Neural cell (in vitro differentiated cells): Measurements from ENCODE around the gene COL15A1.

Source experiments
- EP300 ChIP-seq: fragments of 450-650 bp; conservative IDR thresholded peaks from 2 replicates; pipeline ENCODE4 v1.6.1; 2014; ENCODE audit warnings: antibody characterized with exemption, mild to moderate bottlenecking, moderate library complexity; ENCODE audit not compliant: poor library complexity, severe bottlenecking
- EZH2 ChIP-seq: fragments of 200-600, 300-800 bp; shearing (Covaris generic), sonication (generic); IDR thresholded peaks from 2 replicates; pipeline ENCODE4 v1.6.1; 2014; ENCODE audit warnings: antibody characterized with exemption, low read length, borderline replicate concordance, mild to moderate bottlenecking; ENCODE audit not compliant: insufficient read depth, poor library complexity, severe bottlenecking
- MXI1 ChIP-seq: fragments of 450-650 bp; conservative IDR thresholded peaks from 2 replicates; pipeline ENCODE4 v1.6.1; 2014; ENCODE audit warnings: antibody characterized with exemption, mild to moderate bottlenecking; ENCODE audit not compliant: poor library complexity, severe bottlenecking
- POLR2AphosphoS5 ChIP-seq: IDR thresholded peaks from 2 replicates; pipeline ENCODE4 v1.6.1; 2012
- RAD21 ChIP-seq: fragments of 450-650 bp; conservative IDR thresholded peaks from 2 replicates; pipeline ENCODE4 v1.6.1; 2014; ENCODE audit warnings: antibody characterized with exemption, mild to moderate bottlenecking, moderate library complexity
- SMC3 ChIP-seq: fragments of 450-650 bp; conservative IDR thresholded peaks from 2 replicates; pipeline ENCODE4 v1.6.1; 2014; ENCODE audit warnings: antibody characterized with exemption, mild to moderate bottlenecking, moderate library complexity; ENCODE audit not compliant: poor library complexity
- TAF1 ChIP-seq: IDR thresholded peaks from 2 replicates; pipeline ENCODE4 v1.6.1; 2012; ENCODE audit warnings: low read depth
- TF ChIP-seq, protein P1 (sequence below): fragments of 450-650 bp; IDR thresholded peaks from 2 replicates; pipeline ENCODE4 v1.5.1; 2014; ENCODE audit warnings: antibody characterized with exemption, mild to moderate bottlenecking, moderate library complexity; ENCODE audit not compliant: poor library complexity, severe bottlenecking
- TF ChIP-seq, protein P2 (sequence below): IDR thresholded peaks from 2 replicates; pipeline ENCODE4 v1.6.1; 2012; ENCODE audit warnings: borderline replicate concordance

DNA sequence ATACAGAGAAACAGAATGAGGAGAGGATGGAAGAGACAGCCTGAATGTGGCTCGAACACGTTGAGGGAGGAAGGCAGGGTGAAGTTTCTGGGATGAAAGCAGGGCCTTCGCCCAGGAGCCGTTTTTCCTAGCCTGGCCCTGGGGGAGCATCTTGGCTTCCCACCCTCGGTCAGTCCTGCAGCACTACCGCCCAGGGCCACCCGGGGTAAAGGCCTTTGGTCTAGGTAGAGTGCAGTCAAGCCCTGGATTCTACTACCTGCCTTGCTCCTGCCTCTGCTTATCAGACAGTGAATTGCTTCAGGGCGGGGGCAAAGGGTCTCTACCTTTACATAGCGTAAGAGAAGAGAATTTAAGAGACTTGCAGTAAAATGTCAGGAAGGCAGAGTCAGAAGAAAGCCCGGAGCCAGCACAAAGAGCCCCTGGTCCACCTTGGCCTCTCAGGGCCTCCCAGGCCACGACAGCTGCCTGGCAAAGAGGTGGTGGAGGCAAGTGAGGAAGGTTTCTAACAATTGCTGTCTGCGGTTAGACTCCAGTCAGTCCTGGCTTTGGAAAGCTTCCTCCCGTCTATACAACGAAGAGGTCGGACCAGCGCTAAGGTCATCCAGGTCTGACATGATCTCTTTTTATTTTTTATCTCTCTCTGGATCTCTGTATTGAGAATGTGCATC, 17.9 kb downstream of the COL15A1 start:
- TF ChIP-seq POLR2AphosphoS5 (no peak), EP300 (no peak), TAF1 (no peak), SMC3 (no peak), EZH2 (no peak), RAD21 (no peak), MXI1 (no peak)
- TF ChIP-seq, protein P1, sequence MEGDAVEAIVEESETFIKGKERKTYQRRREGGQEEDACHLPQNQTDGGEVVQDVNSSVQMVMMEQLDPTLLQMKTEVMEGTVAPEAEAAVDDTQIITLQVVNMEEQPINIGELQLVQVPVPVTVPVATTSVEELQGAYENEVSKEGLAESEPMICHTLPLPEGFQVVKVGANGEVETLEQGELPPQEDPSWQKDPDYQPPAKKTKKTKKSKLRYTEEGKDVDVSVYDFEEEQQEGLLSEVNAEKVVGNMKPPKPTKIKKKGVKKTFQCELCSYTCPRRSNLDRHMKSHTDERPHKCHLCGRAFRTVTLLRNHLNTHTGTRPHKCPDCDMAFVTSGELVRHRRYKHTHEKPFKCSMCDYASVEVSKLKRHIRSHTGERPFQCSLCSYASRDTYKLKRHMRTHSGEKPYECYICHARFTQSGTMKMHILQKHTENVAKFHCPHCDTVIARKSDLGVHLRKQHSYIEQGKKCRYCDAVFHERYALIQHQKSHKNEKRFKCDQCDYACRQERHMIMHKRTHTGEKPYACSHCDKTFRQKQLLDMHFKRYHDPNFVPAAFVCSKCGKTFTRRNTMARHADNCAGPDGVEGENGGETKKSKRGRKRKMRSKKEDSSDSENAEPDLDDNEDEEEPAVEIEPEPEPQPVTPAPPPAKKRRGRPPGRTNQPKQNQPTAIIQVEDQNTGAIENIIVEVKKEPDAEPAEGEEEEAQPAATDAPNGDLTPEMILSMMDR, result no peak
- TF ChIP-seq, protein P2, sequence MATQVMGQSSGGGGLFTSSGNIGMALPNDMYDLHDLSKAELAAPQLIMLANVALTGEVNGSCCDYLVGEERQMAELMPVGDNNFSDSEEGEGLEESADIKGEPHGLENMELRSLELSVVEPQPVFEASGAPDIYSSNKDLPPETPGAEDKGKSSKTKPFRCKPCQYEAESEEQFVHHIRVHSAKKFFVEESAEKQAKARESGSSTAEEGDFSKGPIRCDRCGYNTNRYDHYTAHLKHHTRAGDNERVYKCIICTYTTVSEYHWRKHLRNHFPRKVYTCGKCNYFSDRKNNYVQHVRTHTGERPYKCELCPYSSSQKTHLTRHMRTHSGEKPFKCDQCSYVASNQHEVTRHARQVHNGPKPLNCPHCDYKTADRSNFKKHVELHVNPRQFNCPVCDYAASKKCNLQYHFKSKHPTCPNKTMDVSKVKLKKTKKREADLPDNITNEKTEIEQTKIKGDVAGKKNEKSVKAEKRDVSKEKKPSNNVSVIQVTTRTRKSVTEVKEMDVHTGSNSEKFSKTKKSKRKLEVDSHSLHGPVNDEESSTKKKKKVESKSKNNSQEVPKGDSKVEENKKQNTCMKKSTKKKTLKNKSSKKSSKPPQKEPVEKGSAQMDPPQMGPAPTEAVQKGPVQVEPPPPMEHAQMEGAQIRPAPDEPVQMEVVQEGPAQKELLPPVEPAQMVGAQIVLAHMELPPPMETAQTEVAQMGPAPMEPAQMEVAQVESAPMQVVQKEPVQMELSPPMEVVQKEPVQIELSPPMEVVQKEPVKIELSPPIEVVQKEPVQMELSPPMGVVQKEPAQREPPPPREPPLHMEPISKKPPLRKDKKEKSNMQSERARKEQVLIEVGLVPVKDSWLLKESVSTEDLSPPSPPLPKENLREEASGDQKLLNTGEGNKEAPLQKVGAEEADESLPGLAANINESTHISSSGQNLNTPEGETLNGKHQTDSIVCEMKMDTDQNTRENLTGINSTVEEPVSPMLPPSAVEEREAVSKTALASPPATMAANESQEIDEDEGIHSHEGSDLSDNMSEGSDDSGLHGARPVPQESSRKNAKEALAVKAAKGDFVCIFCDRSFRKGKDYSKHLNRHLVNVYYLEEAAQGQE, result no peak
